Left lung (tissue), 10 donors: Measurements from ENCODE around the gene PPP1R3E. TPM values are rescaled to one million over a fixed set of nuclear protein-coding genes. Genes with fewer than 3 reads are reported as not detected.

Experiments
- ATAC-seq: fragments of 200-7000 bp; cut with Tn5 transposase; one replicate; pipeline ENCODE4 v1.9.1; 2020; ENCODE audit warnings: moderate library complexity
- DNase-seq, 4 donors: peaks; one replicate each; pipeline ENCODE4 v3.0.0-alpha.2; 2013 to 2020
- H3K27ac ChIP-seq, 2 donors: fragments of 200-600 bp; sonication (generic) in 1 of 2; one replicate each; pipeline versions ENCODE4 v1.5.0 to v1.8.0; 2020 to 2021
- H3K27me3 ChIP-seq, 2 donors: fragments of 200-600 bp; sonication (generic) in 1 of 2; one replicate each; pipeline versions ENCODE4 v1.5.0 to v1.8.0; 2020 to 2021
- H3K36me3 ChIP-seq, 2 donors: fragments of 200-600 bp; sonication (generic) in 1 of 2; one replicate each; pipeline versions ENCODE4 v1.5.0 to v1.8.0; 2020 to 2021
- H3K4me1 ChIP-seq, 2 donors: fragments of 200-600 bp; one replicate each; pipeline ENCODE4 v1.8.0; 2021
- H3K4me3 ChIP-seq, 2 donors: fragments of 200-600 bp; sonication (generic) in 1 of 2; one replicate each; pipeline versions ENCODE4 v1.5.0 to v1.8.0; 2020 to 2021; ENCODE audit warnings: mild to moderate bottlenecking in 1 of 2
- H3K9me3 ChIP-seq, 2 donors: fragments of 200-600 bp; sonication (generic) in 1 of 2; one replicate each; pipeline versions ENCODE4 v1.5.0 to v1.8.0; 2020 to 2021
- intact Hi-C, 2 donors: fragments of 100-400 bp; cut with DNase I; formaldehyde crosslinking; loops; one replicate each; pipeline versions ENCODE4 v1.11.2 to v1.14.2; 2022
- polyA plus RNA-seq, 6 donors: library from polyadenylated mRNA; unstranded; fragments of 120-200 nt; gene quantifications; one replicate each; pipeline ENCODE4 v1.2.1, GENCODE V29; 2013; ENCODE audit not compliant: insufficient read length in 6 of 6
- total RNA-seq, 2 donors: library from RNA; stranded (reverse); fragmentation: NEBNext Ultra II Directional; extraction: Animal tissue kit (Norgen Biotek cat#: 25700); gene quantifications; one replicate each; pipeline ENCODE4 v1.2.1, GENCODE V29; 2021
- TF ChIP-seq, protein P1 (sequence below), 2 donors: fragments of 200-600 bp; sonication (generic) in 1 of 2; IDR thresholded peaks; one replicate each; pipeline versions ENCODE4 v1.5.0 to v1.8.0; 2021; ENCODE audit warnings: antibody characterized with exemption in 2 of 2
- donor health status: DM: no; HTN: yes; CAD: no.
- donor health status: DM: no; HTN: no; CAD: no.

Gene PPP1R3E
- total and polyA plus RNA-seq, 8 donors = 11.3 to 24.5 (median 19.7) TPM

DNA sequence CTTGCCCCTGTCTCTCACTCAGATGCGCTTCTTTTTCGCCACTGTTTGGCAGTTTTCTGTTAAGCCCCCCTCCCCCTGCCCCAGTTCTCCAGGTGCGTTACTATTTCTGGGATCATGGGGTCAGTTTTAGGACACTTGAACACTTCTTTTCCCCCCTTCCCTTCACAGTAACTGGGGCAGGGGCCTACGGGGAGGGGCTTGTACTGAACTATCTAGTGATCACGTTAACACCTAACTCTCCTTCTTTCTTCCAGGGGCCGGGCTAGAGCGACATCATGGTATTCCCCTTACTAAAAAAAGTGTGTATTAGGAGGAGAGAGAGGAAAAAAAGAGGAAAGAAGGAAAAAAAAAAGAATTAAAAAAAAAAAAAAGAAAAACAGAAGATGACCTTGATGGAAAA, 22.3 kb upstream of the PPP1R3E start:
- H3K4me3 ChIP-seq = no peak overlapping the region
- DNase-seq (no peak), ATAC-seq (no peak)
- TF ChIP-seq, protein P1, sequence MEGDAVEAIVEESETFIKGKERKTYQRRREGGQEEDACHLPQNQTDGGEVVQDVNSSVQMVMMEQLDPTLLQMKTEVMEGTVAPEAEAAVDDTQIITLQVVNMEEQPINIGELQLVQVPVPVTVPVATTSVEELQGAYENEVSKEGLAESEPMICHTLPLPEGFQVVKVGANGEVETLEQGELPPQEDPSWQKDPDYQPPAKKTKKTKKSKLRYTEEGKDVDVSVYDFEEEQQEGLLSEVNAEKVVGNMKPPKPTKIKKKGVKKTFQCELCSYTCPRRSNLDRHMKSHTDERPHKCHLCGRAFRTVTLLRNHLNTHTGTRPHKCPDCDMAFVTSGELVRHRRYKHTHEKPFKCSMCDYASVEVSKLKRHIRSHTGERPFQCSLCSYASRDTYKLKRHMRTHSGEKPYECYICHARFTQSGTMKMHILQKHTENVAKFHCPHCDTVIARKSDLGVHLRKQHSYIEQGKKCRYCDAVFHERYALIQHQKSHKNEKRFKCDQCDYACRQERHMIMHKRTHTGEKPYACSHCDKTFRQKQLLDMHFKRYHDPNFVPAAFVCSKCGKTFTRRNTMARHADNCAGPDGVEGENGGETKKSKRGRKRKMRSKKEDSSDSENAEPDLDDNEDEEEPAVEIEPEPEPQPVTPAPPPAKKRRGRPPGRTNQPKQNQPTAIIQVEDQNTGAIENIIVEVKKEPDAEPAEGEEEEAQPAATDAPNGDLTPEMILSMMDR (IDR thresholded peaks at IDR 0.05) = no peak
- intact Hi-C loops = loop anchor here in 1 of 2 donors (10.0 kb wide), 1 partner anchor 50 kb away; the partner anchor contains the start of genes CMTM5 and IL25
- H3K36me3 ChIP-seq = peaks cover 0 to 39% of the 10 kb centered on the region in 2 donors
- H3K27me3 ChIP-seq = no peaks in the 10 kb centered on the region
- H3K27ac ChIP-seq = no peak overlapping the region
- H3K4me1 ChIP-seq = peaks cover 13 to 22% of the 10 kb centered on the region in 2 donors
- H3K9me3 ChIP-seq = no peaks in the 10 kb centered on the region

DNA sequence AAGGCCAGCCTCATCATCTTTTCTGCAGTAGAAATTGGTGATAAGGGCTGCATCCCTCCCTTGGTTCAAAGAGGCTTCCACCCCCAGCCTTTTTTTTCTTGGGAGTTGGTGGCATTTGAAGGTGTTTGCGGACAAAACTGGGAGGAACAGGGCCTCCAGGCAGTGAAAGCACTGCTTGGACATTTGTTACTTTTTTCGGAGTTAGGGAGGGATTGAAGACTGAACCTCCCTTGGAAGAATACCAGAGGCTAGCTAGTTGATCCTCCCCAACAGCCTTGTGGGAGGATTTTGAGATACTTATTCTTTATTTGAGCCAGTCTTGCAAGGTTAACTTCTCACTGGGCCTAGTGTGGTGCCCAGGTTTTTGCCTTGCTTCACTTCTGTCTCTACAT, 21.8 kb upstream of the PPP1R3E start:
- TF ChIP-seq, protein P1 (IDR thresholded peaks at IDR 0.05) = no peak
- ATAC-seq = no peak
- peaks cover 13 to 23% of the 10 kb centered on the region in 2 donors for H3K4me1 ChIP-seq
- intact Hi-C loops = loop anchor here in 1 of 2 donors (10.0 kb wide), 1 partner anchor 50 kb away; the partner anchor contains the start of genes CMTM5 and IL25
- no peaks in the 10 kb centered on the region for H3K27me3 ChIP-seq
- no peak overlapping the region for H3K27ac ChIP-seq
- H3K9me3 ChIP-seq = no peaks in the 10 kb centered on the region
- no peak overlapping the region for H3K4me3 ChIP-seq
- H3K36me3 ChIP-seq = peaks cover 0 to 39% of the 10 kb centered on the region in 2 donors
- DNase-seq = no peak

DNA sequence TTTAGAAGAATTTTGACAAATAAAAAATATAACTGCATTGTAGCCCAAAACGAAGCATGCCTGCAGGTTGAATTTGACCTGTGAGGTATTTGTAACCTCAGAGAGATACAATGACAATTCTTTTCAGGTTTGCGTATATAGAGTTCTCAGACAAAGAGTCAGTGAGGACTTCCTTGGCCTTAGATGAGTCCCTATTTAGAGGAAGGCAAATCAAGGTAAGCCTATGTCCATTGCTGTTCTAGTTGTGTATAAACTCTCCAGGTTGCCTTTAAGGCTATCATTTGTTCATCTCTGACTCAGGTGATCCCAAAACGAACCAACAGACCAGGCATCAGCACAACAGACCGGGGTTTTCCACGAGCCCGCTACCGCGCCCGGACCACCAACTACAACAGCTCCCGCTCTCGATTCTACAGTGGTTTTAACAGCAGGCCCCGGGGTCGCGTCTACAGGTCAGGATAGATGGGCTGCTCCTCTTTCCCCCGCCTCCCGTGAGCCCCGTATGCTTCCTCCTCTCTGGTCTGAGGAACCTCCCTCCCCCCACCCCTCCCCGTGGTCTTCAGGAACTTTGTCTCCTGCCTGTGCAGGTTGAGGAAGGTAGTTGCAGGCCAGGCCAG, 21.3 kb upstream of the PPP1R3E start:
- Histone ChIP-seq H3K27ac (no peak overlapping the region), H3K36me3 (peaks cover 0 to 39% of the 10 kb centered on the region in 2 donors), H3K4me1 (peaks cover 13 to 23% of the 10 kb centered on the region in 2 donors), H3K9me3 (no peaks in the 10 kb centered on the region), H3K4me3 (no peak overlapping the region), H3K27me3 (no peaks in the 10 kb centered on the region)
- ATAC-seq (no peak), DNase-seq (no peak)
- TF ChIP-seq, protein P1 (IDR thresholded peaks at IDR 0.05) = no peak
- intact Hi-C loops = loop anchor here in 1 of 2 donors (10.0 kb wide), 1 partner anchor 51 kb away; the partner anchor contains the start of genes CMTM5 and IL25

DNA sequence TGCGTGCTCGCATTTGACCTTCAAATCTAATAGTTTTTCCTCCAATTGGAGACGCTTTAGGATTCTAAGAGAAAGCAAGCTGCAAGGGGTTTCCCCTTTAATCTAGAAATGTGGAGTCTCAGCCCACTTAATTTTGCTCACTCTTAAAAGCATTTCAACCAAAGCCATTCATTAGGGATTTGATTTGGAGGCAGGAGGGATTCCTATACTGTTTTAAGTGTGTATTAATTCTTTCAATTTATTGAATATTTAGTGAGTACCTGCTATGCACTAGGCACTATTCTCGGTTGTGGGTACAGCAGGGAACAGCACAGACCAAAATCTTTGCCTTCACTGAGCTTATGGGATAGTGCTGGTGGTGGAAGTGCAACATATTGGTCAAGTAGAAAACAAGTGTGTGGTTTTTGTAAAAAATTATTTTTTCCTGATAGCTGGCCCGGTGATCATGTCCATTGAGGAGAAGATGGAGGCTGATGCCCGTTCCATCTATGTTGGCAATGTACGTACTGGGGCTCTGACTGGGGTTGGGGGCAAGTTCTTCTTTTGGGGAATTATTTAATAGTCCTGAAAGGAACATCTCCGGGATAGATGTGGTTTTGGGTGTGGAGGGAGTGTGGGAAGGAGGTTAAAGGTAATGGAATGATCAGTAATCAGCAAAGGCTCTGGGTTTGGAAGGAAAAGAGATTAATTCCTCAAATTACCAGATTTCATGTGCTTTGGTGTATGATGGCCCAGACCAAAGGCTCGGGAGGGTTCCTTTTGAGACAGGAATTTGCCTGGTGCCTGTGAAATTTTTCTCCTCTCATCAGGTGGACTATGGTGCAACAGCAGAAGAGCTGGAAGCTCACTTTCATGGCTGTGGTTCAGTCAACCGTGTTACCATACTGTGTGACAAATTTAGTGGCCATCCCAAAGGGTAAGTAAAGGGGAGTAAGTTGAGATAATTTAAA, 20.2 kb upstream of the PPP1R3E start:
- TF ChIP-seq, protein P1 (IDR thresholded peaks at IDR 0.05) = no peak
- ATAC-seq (no peak), DNase-seq (no peak)
- intact Hi-C loops = loop anchor here in 1 of 2 donors (10.0 kb wide), 1 partner anchor 52 kb away; the partner anchor contains the start of genes CMTM5 and IL25
- Histone ChIP-seq H3K9me3 (no peaks in the 10 kb centered on the region), H3K4me1 (peaks cover 13 to 23% of the 10 kb centered on the region in 2 donors), H3K4me3 (peak overlapping the region; percentile 79 to 90), H3K27me3 (no peaks in the 10 kb centered on the region), H3K36me3 (peaks cover 0 to 39% of the 10 kb centered on the region in 2 donors), H3K27ac (peak overlapping the region in 1 of 2 donors; percentile 97)
